ENCODE data around the gene ZFAND2B.
A peak's percentile ranks its signal among the peaks of the same experiment; 100 is the strongest.

DNA sequence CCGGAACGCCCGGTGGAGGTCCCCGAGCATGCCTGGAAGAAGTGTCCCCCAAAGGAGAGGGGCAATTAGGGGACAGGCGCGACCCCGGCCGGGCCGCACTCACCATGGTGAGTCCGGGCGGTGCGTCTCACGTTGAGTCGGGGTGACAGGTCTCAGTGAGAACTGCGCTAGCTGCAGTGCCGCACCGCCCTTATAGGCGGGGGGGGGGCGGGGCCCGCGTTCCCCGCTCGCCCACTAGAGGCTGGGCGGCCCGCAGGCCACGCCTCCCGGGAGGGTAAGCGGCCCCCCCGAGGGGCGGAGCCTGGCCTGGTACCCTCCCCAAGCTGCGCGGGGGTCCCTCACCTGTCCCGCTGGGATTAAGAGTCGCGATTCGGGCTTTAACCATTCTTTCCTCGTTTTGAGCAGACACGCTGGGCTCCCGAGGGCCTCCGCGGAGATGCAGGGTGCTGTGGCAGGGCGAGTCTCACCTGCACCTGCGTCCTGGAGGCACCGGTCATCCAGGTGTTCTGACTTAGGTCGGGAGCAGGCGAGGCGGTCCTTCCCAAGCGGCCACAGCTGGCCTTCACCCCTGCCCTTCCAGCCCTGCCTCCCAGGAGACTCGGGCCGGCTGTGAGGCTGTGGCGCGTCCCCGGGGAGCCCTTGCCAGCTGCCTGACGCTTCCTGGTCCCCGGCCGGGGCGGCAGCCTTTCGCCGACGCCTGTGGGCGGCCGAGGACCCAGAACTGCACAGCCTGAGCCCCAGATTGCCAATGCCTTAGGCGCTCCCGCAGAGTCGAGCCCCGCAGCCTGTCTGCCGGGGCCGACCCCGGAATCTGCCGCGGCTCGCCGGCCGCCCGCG is 47.4 kb downstream of the ZFAND2B start, which contains the start of gene TUBA4A:
- TF ChIP-seq EZH2 (IDR thresholded peaks at IDR 0.05) = peak; percentile 65
- TF ChIP-seq POLR2AphosphoS5 (IDR thresholded peaks at IDR 0.05; ENCODE audit: borderline replicate concordance, low read depth, low read length) = peak; percentile 79
